HCT116 (cell line): Measurements from ENCODE around the gene WWP2. TPM values are rescaled to one million over a fixed set of nuclear protein-coding genes. Genes with fewer than 3 reads are reported as not detected.

Experiments used
- ATAC-seq: fragments of 200-7000 bp; cut with Tn5 transposase; 2 replicates; pipeline ENCODE4 v1.9.1; 2020; ENCODE audit warnings: mild to moderate bottlenecking, moderate library complexity
- BruUV-seq: library from RNA; stranded (reverse); fragments of 400-500 nt; replicated peaks from 2 replicates; lab custom pipeline; 2021; lab: Mats Ljungman, UMichigan
- CTCF ChIA-PET: fragments of 300-600 bp; sonication (Branson Sonifier 250); formaldehyde crosslinking; loops from one replicate; lab custom pipeline; 2021; ENCODE audit warnings: antibody characterized with exemption; lab: Charles Lee
- POLR2A ChIA-PET: fragments of 300-600, 350-600 bp; sonication (Branson Sonifier 250); formaldehyde crosslinking; loops from one replicate; lab custom pipeline; 2021; ENCODE audit warnings: antibody characterized with exemption; lab: Charles Lee
- RAD21 ChIA-PET, 2 experiments: fragments of 300-600 bp; sonication (Branson Sonifier 250); formaldehyde crosslinking; loops; one replicate each; lab custom pipeline; 2023; ENCODE audit warnings: low total read pairs in 2 of 2; ENCODE audit not compliant: uncharacterized antibody in 2 of 2, unreplicated experiment in 2 of 2, low non-redundant PET in 1 of 2; lab: Charles Lee
- DNase-seq: peaks from one replicate; pipeline ENCODE4 v3.0.0-alpha.2; 2010; ENCODE audit warnings: low read depth, low spot score
- H2AFZ ChIP-seq: fragments of 200-600 bp; shearing (Covaris generic), sonication (generic); 2 replicates; pipeline ENCODE4 v1.6.1; 2017; ENCODE audit warnings: low read depth, mixed run types, mixed read lengths, antibody characterized with exemption, low read length; ENCODE audit not compliant: poor library complexity, severe bottlenecking
- H3K27ac ChIP-seq: 2 replicates; pipeline ENCODE4 v1.5.1; 2012; ENCODE audit warnings: low read depth, low read length
- H3K27me3 ChIP-seq: fragments of 200-600 bp; sonication (generic); 2 replicates; pipeline ENCODE4 v1.6.1; 2016; ENCODE audit warnings: mixed run types, low read length, mixed read lengths; ENCODE audit not compliant: insufficient read depth
- H3K36me3 ChIP-seq, 2 experiments: fragments of 200-500 bp in 1 of 2; fragments of 200-600 bp in 1 of 2; sonication (Bioruptor generic) in 1 of 2; sonication (generic) in 1 of 2; 2 replicates each; pipeline versions ENCODE4 v1.5.1 to v1.6.1; 2014 to 2016; ENCODE audit warnings: low read length in 2 of 2, inconsistent platforms in 1 of 2, mixed read lengths in 1 of 2, mixed run types in 1 of 2; ENCODE audit not compliant: insufficient read depth in 2 of 2, control insufficient read depth in 1 of 2
- H3K4me1 ChIP-seq, 2 experiments: fragments of 200-600 bp in 1 of 2; sonication (generic) in 1 of 2; 2 replicates each; pipeline versions ENCODE4 v1.5.1 to v1.6.1; 2012 to 2017; ENCODE audit warnings: low read length in 2 of 2, inconsistent platforms in 1 of 2, mild to moderate bottlenecking in 1 of 2, mixed read lengths in 1 of 2, mixed run types in 1 of 2, moderate library complexity in 1 of 2; ENCODE audit not compliant: insufficient read depth in 2 of 2, control insufficient read depth in 1 of 2
- H3K4me2 ChIP-seq: fragments of 200-600 bp; sonication (generic); 2 replicates; pipeline ENCODE4 v1.6.1; 2017; ENCODE audit warnings: mixed run types, low read length, mixed read lengths
- H3K4me3 ChIP-seq, 2 experiments: fragments of 200-600 bp in 1 of 2; sonication (generic) in 1 of 2; replicated peaks in 1 of 2; 2 replicates each; pipeline ENCODE4 v1.5.1; 2011 to 2016; ENCODE audit warnings: low read length in 2 of 2, control low read depth in 1 of 2, low read depth in 1 of 2, mild to moderate bottlenecking in 1 of 2, mixed read lengths in 1 of 2, mixed run types in 1 of 2
- H3K79me2 ChIP-seq: fragments of 200-600 bp; sonication (generic); 2 replicates; pipeline ENCODE4 v1.6.1; 2017; ENCODE audit warnings: mild to moderate bottlenecking, mixed run types, low read length, moderate library complexity, mixed read lengths; ENCODE audit not compliant: insufficient read depth
- H3K9ac ChIP-seq: fragments of 200-600 bp; sonication (generic); 2 replicates; pipeline ENCODE4 v1.6.1; 2016; ENCODE audit warnings: low read length, mixed read lengths
- H3K9me2 ChIP-seq: fragments of 200-600 bp; sonication (generic), shearing (Covaris generic); 2 replicates; pipeline ENCODE4 v1.6.1; 2017; ENCODE audit warnings: mixed run types, mild to moderate bottlenecking, moderate library complexity; ENCODE audit not compliant: insufficient read depth
- H3K9me3 ChIP-seq, 2 experiments: fragments of 200-500 bp in 1 of 2; fragments of 200-600 bp in 1 of 2; sonication (Bioruptor generic) in 1 of 2; sonication (generic) in 1 of 2; 2 replicates each; pipeline ENCODE4 v1.6.1; 2014 to 2017; ENCODE audit warnings: low read length in 2 of 2, mixed read lengths in 2 of 2, inconsistent platforms in 1 of 2, low read depth in 1 of 2, mild to moderate bottlenecking in 1 of 2, mixed run types in 1 of 2, moderate library complexity in 1 of 2; ENCODE audit not compliant: control insufficient read depth in 1 of 2, insufficient read depth in 1 of 2
- H4K20me1 ChIP-seq: fragments of 200-600 bp; sonication (generic), shearing (Covaris generic); 2 replicates; pipeline ENCODE4 v1.6.1; 2017; ENCODE audit warnings: mixed run types, mild to moderate bottlenecking, moderate library complexity; ENCODE audit not compliant: insufficient read depth
- CBX3 ChIP-seq: IDR thresholded peaks from 2 replicates; pipeline ENCODE4 v1.6.1; 2012; ENCODE audit warnings: low read depth
- CEBPB ChIP-seq: IDR thresholded peaks from 2 replicates; pipeline ENCODE4 v1.6.1; 2012; ENCODE audit warnings: low read depth
- EZH2phosphoT487 ChIP-seq: fragments of 200-600 bp; IDR thresholded peaks from 2 replicates; pipeline ENCODE4 v1.6.1; 2018; ENCODE audit warnings: antibody characterized with exemption, borderline replicate concordance
- JUND ChIP-seq: IDR thresholded peaks from 2 replicates; pipeline ENCODE4 v1.6.1; 2012
- POLR2AphosphoS5 ChIP-seq: IDR thresholded peaks from 2 replicates; pipeline ENCODE4 v1.6.1; 2011; ENCODE audit warnings: mild to moderate bottlenecking, low read depth, low read length, moderate library complexity
- RAD21 ChIP-seq: IDR thresholded peaks from 2 replicates; pipeline ENCODE4 v1.6.1; 2012; ENCODE audit warnings: low read depth, mild to moderate bottlenecking
- SP1 ChIP-seq: IDR thresholded peaks from 2 replicates; pipeline ENCODE4 v1.6.1; 2012; ENCODE audit warnings: low read depth
- SRF ChIP-seq: IDR thresholded peaks from 2 replicates; pipeline ENCODE4 v1.6.1; 2012; ENCODE audit warnings: low read depth
- ZFX ChIP-seq: fragments of 450-650 bp; IDR thresholded peaks from 2 replicates; pipeline ENCODE4 v1.6.1; 2017
- ZNF274 ChIP-seq: fragments of 200-500 bp; sonication (Bioruptor generic); IDR thresholded peaks from 2 replicates; pipeline ENCODE4 v1.6.1; 2014; ENCODE audit warnings: mild to moderate bottlenecking, low read depth, low read length, inconsistent platforms
- intact Hi-C: fragments of 100-400 bp; cut with micrococcal nuclease; formaldehyde crosslinking; loops from 2 replicates; pipeline ENCODE4 v1.10.0; 2022
- total RNA-seq: library from RNA; stranded (reverse); gene quantifications from one replicate; pipeline ENCODE4 v1.2.1, GENCODE V29; 2021; ENCODE audit not compliant: unreplicated experiment
- TF ChIP-seq, protein P1 (sequence below): IDR thresholded peaks from 2 replicates; pipeline ENCODE4 v1.6.1; 2011; ENCODE audit warnings: mild to moderate bottlenecking, low read length, moderate library complexity; ENCODE audit not compliant: insufficient replicate concordance; ENCODE audit errors: extremely low read depth
- TF ChIP-seq, protein P2 (sequence below): IDR thresholded peaks from 2 replicates; pipeline ENCODE4 v1.6.1; 2012; ENCODE audit warnings: low read depth
- TF ChIP-seq, protein P3 (sequence below): IDR thresholded peaks from 2 replicates; pipeline ENCODE4 v1.6.1; 2012

WWP2 gene
- total RNA-seq, 1 experiment from 2014 or later, result 44.2 TPM

DNA sequence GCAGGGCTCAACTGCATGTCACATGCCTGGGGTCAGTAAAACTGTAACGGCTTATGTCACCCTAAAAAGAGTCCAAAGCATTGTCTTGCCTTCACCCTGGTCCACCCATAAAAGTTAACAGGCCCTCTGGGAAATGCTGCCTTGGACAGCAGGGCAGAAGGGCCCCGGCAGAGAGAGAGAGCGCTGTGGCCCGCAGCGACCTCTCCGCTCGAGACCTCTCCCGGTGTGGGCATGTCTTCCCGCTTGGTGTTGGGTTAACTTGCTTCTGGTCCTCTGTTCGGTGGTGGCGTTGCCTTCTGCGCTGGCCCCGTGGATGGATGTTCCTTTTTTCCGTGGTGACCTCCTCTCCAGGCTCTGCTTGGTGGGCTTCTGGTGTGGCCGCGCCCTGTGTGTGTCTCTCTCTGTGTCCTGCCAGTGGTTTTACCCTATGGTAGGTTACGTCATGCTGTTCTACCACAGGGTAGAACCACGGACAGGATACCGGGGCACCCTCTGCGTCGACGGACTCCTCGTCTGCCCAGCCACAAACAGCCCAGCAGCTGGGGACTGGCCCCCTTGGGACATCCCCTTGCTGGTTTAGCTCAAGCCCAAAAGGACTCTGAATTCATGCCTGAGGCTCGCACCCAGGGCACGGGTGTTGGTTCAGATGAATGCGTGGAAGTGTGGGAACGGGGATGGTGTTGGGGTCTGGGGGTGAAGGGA lies 170.7 kb downstream of the WWP2 start:
- ChIA-PET RAD21 (no interaction called here), CTCF (no interaction called here), POLR2A (no interaction called here)
- Histone ChIP-seq H4K20me1 (no peaks in the 10 kb centered on the region), H3K4me1 (no peaks in the 10 kb centered on the region), H3K79me2 (no peaks in the 10 kb centered on the region), H3K4me2 (no peak overlapping the region), H3K9ac (no peak overlapping the region), H3K36me3 (peaks cover 4 to 6% of the 10 kb centered on the region in 2 experiments; a peak in 3 of 4 replicates), H3K27me3 (no peaks in the 10 kb centered on the region), H3K9me3 (no peaks in the 10 kb centered on the region), H3K9me2 (no peaks in the 10 kb centered on the region), H3K27ac (no peak overlapping the region), H2AFZ (no peak overlapping the region), H3K4me3 (no peak overlapping the region)
- ATAC-seq, result no peak
- intact Hi-C loops, result no loop called here
- no peak for TF ChIP-seq CEBPB
- no peak for TF ChIP-seq CBX3
- TF ChIP-seq, protein P1, sequence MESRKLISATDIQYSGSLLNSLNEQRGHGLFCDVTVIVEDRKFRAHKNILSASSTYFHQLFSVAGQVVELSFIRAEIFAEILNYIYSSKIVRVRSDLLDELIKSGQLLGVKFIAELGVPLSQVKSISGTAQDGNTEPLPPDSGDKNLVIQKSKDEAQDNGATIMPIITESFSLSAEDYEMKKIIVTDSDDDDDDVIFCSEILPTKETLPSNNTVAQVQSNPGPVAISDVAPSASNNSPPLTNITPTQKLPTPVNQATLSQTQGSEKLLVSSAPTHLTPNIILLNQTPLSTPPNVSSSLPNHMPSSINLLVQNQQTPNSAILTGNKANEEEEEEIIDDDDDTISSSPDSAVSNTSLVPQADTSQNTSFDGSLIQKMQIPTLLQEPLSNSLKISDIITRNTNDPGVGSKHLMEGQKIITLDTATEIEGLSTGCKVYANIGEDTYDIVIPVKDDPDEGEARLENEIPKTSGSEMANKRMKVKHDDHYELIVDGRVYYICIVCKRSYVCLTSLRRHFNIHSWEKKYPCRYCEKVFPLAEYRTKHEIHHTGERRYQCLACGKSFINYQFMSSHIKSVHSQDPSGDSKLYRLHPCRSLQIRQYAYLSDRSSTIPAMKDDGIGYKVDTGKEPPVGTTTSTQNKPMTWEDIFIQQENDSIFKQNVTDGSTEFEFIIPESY, result no peak
- no peak for TF ChIP-seq ZFX
- TF ChIP-seq, protein P2, sequence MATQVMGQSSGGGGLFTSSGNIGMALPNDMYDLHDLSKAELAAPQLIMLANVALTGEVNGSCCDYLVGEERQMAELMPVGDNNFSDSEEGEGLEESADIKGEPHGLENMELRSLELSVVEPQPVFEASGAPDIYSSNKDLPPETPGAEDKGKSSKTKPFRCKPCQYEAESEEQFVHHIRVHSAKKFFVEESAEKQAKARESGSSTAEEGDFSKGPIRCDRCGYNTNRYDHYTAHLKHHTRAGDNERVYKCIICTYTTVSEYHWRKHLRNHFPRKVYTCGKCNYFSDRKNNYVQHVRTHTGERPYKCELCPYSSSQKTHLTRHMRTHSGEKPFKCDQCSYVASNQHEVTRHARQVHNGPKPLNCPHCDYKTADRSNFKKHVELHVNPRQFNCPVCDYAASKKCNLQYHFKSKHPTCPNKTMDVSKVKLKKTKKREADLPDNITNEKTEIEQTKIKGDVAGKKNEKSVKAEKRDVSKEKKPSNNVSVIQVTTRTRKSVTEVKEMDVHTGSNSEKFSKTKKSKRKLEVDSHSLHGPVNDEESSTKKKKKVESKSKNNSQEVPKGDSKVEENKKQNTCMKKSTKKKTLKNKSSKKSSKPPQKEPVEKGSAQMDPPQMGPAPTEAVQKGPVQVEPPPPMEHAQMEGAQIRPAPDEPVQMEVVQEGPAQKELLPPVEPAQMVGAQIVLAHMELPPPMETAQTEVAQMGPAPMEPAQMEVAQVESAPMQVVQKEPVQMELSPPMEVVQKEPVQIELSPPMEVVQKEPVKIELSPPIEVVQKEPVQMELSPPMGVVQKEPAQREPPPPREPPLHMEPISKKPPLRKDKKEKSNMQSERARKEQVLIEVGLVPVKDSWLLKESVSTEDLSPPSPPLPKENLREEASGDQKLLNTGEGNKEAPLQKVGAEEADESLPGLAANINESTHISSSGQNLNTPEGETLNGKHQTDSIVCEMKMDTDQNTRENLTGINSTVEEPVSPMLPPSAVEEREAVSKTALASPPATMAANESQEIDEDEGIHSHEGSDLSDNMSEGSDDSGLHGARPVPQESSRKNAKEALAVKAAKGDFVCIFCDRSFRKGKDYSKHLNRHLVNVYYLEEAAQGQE, result no peak
- no peak for TF ChIP-seq RAD21
- TF ChIP-seq JUND, result no peak
- TF ChIP-seq SP1, result no peak
- no peak for TF ChIP-seq POLR2AphosphoS5
- no peak for TF ChIP-seq EZH2phosphoT487
- TF ChIP-seq ZNF274, result no peak
- no peak for TF ChIP-seq SRF
- TF ChIP-seq, protein P3, sequence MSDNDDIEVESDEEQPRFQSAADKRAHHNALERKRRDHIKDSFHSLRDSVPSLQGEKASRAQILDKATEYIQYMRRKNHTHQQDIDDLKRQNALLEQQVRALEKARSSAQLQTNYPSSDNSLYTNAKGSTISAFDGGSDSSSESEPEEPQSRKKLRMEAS, result no peak
- no TSS peak for BruUV-seq
- no peak for DNase-seq
